Measurements from ENCODE around the gene SERINC3. TPM values are rescaled to one million over a fixed set of nuclear protein-coding genes. Genes with fewer than 3 reads are reported as not detected.

The SERINC3 gene
- total and polyA plus RNA-seq, 2 donors (not counting 3 experiments of a cell fraction or from before 2014, with no cell fraction given) = 83.7 to 177 TPM

GRCh38 chr20:44454306-44454963 lies 67.4 kb downstream of the SERINC3 start:
- H3K9ac ChIP-seq (replicated peaks; ENCODE audit: extremely low read depth, insufficient read depth, low read length) = no peak overlapping the region
- H3K9me1 ChIP-seq (replicated peaks; ENCODE audit: control insufficient read depth, extremely low read depth, insufficient read depth, low read length) = no peaks in the 10 kb centered on the region
- no peaks in the 10 kb centered on the region for H3K4me1 ChIP-seq (ENCODE audit: control insufficient read depth, extremely low read depth, insufficient read depth, low read length)
- DNase-seq (ENCODE audit: low read depth, low spot score) (no peak), FAIRE-seq (no peak)
- no peaks in the 10 kb centered on the region for H3K79me2 ChIP-seq (ENCODE audit: control insufficient read depth, insufficient read depth, low read length)
- BruUV-seq (replicated peaks) = no TSS peak
- H3K27me3 ChIP-seq (ENCODE audit: control insufficient read depth in 2 of 2, insufficient read depth in 2 of 2, low read length in 2 of 2) = peaks cover 2% of the 10 kb centered on the region in 2 experiments
- CTCF ChIA-PET = no interaction called here
- no peaks in the 10 kb centered on the region for H4K20me1 ChIP-seq (replicated peaks; ENCODE audit: control insufficient read depth, extremely low read depth, insufficient read depth, low read length)
- dilution Hi-C loops (cut with MboI; ENCODE audit: extremely low pct_ligation_motif_present, low sequenced_read_pairs) (no loop called here), intact Hi-C loops (cut with micrococcal nuclease) (no loop called here)
- H3K4me3 ChIP-seq (replicated peaks in 1 of 3; ENCODE audit: insufficient read depth in 1 of 3, low read depth in 1 of 3, low read length in 3 of 3) = no peak overlapping the region
- POLR2A ChIA-PET = no interaction called here
- H2AFZ ChIP-seq (ENCODE audit: low read depth, low read length) = no peak overlapping the region
- no peak overlapping the region for H3K4me2 ChIP-seq (ENCODE audit: insufficient read depth, low read length)
- TF ChIP-seq JUN (IDR thresholded peaks at IDR 0.05; ENCODE audit: borderline replicate concordance, insufficient read depth, insufficient read length, low read depth) (no peak), FOS (IDR thresholded peaks at IDR 0.05; ENCODE audit: borderline replicate concordance, insufficient read depth, low read length) (no peak), GATA2 (IDR thresholded peaks at IDR 0.05; ENCODE audit: insufficient read depth, insufficient read length, low read depth, low read length) (no peak), POLR2AphosphoS5 (IDR thresholded peaks at IDR 0.05; ENCODE audit: insufficient read depth, low read depth, low read length) (no peak), EZH2 (IDR thresholded peaks at IDR 0.05; ENCODE audit: borderline replicate concordance, low read depth, low read length, severe bottlenecking) (no peak), POLR2A (IDR thresholded peaks at IDR 0.05; ENCODE audit: low read depth, low read length) (no peak), MYC (IDR thresholded peaks at IDR 0.05; ENCODE audit: low read depth, low read length) (no peak)
- TF ChIP-seq, protein P1, sequence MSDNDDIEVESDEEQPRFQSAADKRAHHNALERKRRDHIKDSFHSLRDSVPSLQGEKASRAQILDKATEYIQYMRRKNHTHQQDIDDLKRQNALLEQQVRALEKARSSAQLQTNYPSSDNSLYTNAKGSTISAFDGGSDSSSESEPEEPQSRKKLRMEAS (IDR thresholded peaks at IDR 0.05; ENCODE audit: insufficient read depth, insufficient read length) = no peak
- TF ChIP-seq, protein P2, sequence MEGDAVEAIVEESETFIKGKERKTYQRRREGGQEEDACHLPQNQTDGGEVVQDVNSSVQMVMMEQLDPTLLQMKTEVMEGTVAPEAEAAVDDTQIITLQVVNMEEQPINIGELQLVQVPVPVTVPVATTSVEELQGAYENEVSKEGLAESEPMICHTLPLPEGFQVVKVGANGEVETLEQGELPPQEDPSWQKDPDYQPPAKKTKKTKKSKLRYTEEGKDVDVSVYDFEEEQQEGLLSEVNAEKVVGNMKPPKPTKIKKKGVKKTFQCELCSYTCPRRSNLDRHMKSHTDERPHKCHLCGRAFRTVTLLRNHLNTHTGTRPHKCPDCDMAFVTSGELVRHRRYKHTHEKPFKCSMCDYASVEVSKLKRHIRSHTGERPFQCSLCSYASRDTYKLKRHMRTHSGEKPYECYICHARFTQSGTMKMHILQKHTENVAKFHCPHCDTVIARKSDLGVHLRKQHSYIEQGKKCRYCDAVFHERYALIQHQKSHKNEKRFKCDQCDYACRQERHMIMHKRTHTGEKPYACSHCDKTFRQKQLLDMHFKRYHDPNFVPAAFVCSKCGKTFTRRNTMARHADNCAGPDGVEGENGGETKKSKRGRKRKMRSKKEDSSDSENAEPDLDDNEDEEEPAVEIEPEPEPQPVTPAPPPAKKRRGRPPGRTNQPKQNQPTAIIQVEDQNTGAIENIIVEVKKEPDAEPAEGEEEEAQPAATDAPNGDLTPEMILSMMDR (IDR thresholded peaks at IDR 0.05; ENCODE audit: extremely low read depth in 1 of 2, insufficient read depth in 1 of 2, low read depth in 1 of 2, low read length in 2 of 2) = no peak
- no peak overlapping the region for H3K27ac ChIP-seq (ENCODE audit: insufficient read depth, low read depth, low read length)
- no peaks in the 10 kb centered on the region for H3K36me3 ChIP-seq (ENCODE audit: control insufficient read depth in 2 of 2, extremely low read depth in 1 of 2, insufficient read depth in 2 of 2, low read length in 2 of 2)
- no peaks in the 10 kb centered on the region for H3K9me3 ChIP-seq (replicated peaks; ENCODE audit: control insufficient read depth, insufficient read depth, low read length)

All from endothelial cell of umbilical vein (primary cell).